C4-2B (cell line): Measurements from ENCODE around the gene ELMO2.

Source experiments
- ZFX ChIP-seq: fragments of 450-650 bp; IDR thresholded peaks from 2 replicates; pipeline ENCODE4 v1.6.1; 2017
- TF ChIP-seq, protein P1 (sequence below): fragments of 450-650 bp; conservative IDR thresholded peaks from 2 replicates; pipeline ENCODE4 v1.5.1; 2017; ENCODE audit warnings: mild to moderate bottlenecking

- TF ChIP-seq, protein P1, sequence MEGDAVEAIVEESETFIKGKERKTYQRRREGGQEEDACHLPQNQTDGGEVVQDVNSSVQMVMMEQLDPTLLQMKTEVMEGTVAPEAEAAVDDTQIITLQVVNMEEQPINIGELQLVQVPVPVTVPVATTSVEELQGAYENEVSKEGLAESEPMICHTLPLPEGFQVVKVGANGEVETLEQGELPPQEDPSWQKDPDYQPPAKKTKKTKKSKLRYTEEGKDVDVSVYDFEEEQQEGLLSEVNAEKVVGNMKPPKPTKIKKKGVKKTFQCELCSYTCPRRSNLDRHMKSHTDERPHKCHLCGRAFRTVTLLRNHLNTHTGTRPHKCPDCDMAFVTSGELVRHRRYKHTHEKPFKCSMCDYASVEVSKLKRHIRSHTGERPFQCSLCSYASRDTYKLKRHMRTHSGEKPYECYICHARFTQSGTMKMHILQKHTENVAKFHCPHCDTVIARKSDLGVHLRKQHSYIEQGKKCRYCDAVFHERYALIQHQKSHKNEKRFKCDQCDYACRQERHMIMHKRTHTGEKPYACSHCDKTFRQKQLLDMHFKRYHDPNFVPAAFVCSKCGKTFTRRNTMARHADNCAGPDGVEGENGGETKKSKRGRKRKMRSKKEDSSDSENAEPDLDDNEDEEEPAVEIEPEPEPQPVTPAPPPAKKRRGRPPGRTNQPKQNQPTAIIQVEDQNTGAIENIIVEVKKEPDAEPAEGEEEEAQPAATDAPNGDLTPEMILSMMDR = peak; percentile 74
- TF ChIP-seq ZFX = no peak
Measured at GRCh38 chr20:46324960-46325703, 81.3 kb downstream of the ELMO2 start.
